Tibial artery (tissue), 4 donors: ENCODE measurements around the gene CROCC2.

Source experiments
- DNase-seq, 2 donors: peaks; one replicate each; pipeline ENCODE4 v3.0.0-alpha.2; 2019
- H3K27ac ChIP-seq, 2 donors: fragments of 200-600 bp; sonication (generic) in 1 of 2; 1 replicate in 1 of 2; 2 replicates in 1 of 2; pipeline ENCODE4 v1.5.1; 2018 to 2019; ENCODE audit warnings: mild to moderate bottlenecking in 1 of 2
- H3K27me3 ChIP-seq, 2 donors: fragments of 200-600 bp; sonication (generic) in 1 of 2; one replicate each; pipeline versions ENCODE4 v1.5.1 to v1.6.0; 2016 to 2019
- H3K36me3 ChIP-seq, 3 donors: fragments of 200-600 bp; sonication (generic) in 2 of 3; one replicate each; pipeline ENCODE4 v1.5.1; 2016 to 2019; ENCODE audit warnings: mild to moderate bottlenecking in 2 of 3
- H3K4me1 ChIP-seq, 4 donors: fragments of 200-600 bp; sonication (generic) in 2 of 4; 1 replicate in 3 of 4; 2 replicates in 1 of 4; pipeline ENCODE4 v1.5.1; 2016 to 2019
- H3K4me3 ChIP-seq, 2 donors: fragments of 200-600 bp; sonication (generic) in 1 of 2; 1 replicate in 1 of 2; 2 replicates in 1 of 2; pipeline ENCODE4 v1.5.1; 2018 to 2019; ENCODE audit warnings: mild to moderate bottlenecking in 2 of 2
- H3K9me3 ChIP-seq, 3 donors: fragments of 200-600 bp; sonication (generic) in 1 of 3; one replicate each; pipeline ENCODE4 v1.5.1; 2016 to 2019
- CTCF ChIP-seq, 2 experiments: fragments of 200-600 bp in 1 of 2; fragments of 450-650 bp in 1 of 2; IDR thresholded peaks; one replicate each; pipeline ENCODE4 v1.5.1; 2017 to 2019; ENCODE audit warnings: antibody characterized with exemption in 2 of 2, mild to moderate bottlenecking in 1 of 2, moderate library complexity in 1 of 2
- intact Hi-C: fragments of 100-400 bp; cut with DNase I; formaldehyde crosslinking; loops from one replicate; pipeline ENCODE4 v1.15.0; 2023; ENCODE audit warnings: low total_unique reads

CROCC2 gene

DNA sequence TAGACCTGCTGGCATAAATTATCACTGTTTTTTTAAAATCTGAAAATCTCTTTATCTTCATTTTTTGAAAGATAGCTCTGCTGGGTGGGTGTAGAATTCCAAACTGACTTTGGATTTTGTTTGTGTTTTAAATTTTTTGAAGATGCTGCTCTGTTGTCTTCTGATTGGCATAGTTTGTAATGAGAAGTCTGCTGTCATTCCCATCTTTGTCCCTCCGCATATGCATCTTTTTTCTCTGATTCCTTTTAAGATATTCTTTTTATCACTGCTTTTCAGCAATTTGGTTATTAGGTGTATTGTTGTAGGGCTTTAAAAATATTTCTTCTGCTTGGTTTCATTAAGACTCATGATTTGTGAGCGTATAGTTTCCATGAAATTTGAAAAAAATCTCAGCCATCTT is 99.4 kb downstream of the CROCC2 start:
- Histone ChIP-seq H3K36me3 (peaks cover 16 to 31% (median 17%) of the 10 kb centered on the region in 3 donors), H3K27me3 (no peaks in the 10 kb centered on the region), H3K4me1 (peaks cover 0 to 29% (median 12%) of the 10 kb centered on the region in 4 donors), H3K27ac (no peak overlapping the region), H3K9me3 (peaks cover 0 to 24% (median 17%) of the 10 kb centered on the region in 3 donors), H3K4me3 (no peak overlapping the region)
- TF ChIP-seq CTCF (IDR thresholded peaks at IDR 0.05), result no peak
- intact Hi-C loops, result no loop called here
- DNase-seq, result no peak

DNA sequence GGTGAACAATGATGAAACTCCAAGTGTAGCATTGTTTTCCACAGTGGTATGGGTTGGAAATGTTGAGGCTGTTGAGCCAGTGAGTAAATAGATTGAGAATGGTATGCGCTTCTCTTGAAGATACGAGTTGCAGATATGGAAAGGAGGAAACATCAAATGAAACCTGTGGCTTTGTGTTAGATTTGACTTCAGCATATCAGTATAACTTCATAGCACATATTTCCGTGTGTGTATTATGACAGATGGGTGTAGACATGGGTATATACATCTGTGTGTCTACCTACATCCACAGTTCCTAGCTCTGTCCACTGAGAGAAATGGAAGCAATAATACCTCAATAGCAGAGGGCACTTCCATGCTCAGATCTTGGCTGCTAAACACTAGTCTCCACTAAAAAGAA is 100.3 kb downstream of the CROCC2 start:
- Histone ChIP-seq H3K4me1 (peaks cover 0 to 25% (median 14%) of the 10 kb centered on the region in 4 donors), H3K27me3 (no peaks in the 10 kb centered on the region), H3K4me3 (no peak overlapping the region), H3K27ac (no peak overlapping the region), H3K9me3 (peaks cover 0 to 24% (median 17%) of the 10 kb centered on the region in 3 donors), H3K36me3 (peaks cover 16 to 25% (median 17%) of the 10 kb centered on the region in 3 donors)
- TF ChIP-seq CTCF (IDR thresholded peaks at IDR 0.05), result no peak
- no peak for DNase-seq
- intact Hi-C loops, result no loop called here

DNA sequence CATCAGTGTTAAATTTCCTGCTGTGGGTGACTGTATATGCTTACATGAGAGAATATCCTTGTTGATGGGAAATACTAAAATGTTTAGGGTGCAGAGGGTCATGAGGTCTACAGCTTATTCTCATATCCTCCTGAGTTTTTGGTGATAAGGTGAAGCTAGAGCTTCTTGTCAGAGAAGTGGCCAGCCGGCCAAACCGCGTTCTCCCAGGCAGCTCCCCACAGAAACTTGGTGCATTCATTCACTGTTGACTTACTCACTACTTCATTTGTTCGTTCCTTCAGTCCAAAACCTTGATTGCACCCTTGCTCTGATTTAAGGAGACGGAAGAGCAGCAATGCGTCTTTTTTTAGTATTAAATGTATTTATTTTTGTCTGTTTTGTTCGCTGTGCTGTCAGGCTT is 101.0 kb downstream of the CROCC2 start:
- Histone ChIP-seq H3K9me3 (peaks cover 0 to 24% (median 17%) of the 10 kb centered on the region in 3 donors), H3K36me3 (peaks cover 16 to 18% (median 17%) of the 10 kb centered on the region in 3 donors), H3K4me1 (peaks cover 0 to 21% (median 14%) of the 10 kb centered on the region in 4 donors), H3K4me3 (no peak overlapping the region), H3K27ac (no peak overlapping the region), H3K27me3 (no peaks in the 10 kb centered on the region)
- DNase-seq, result no peak
- TF ChIP-seq CTCF (IDR thresholded peaks at IDR 0.05), result no peak
- intact Hi-C loops, result no loop called here

GRCh38 chr2:241007880-241008710 is 102.0 kb downstream of the CROCC2 start:
- TF ChIP-seq CTCF (IDR thresholded peaks at IDR 0.05), result no peak
- intact Hi-C loops, result no loop called here
- Histone ChIP-seq H3K9me3 (peaks cover 0 to 21% (median 17%) of the 10 kb centered on the region in 3 donors), H3K27ac (no peak overlapping the region), H3K4me3 (no peak overlapping the region), H3K36me3 (peaks cover 10 to 16% (median 10%) of the 10 kb centered on the region in 3 donors), H3K4me1 (peaks cover 0 to 21% (median 14%) of the 10 kb centered on the region in 4 donors), H3K27me3 (no peaks in the 10 kb centered on the region)
- DNase-seq, result no peak

DNA sequence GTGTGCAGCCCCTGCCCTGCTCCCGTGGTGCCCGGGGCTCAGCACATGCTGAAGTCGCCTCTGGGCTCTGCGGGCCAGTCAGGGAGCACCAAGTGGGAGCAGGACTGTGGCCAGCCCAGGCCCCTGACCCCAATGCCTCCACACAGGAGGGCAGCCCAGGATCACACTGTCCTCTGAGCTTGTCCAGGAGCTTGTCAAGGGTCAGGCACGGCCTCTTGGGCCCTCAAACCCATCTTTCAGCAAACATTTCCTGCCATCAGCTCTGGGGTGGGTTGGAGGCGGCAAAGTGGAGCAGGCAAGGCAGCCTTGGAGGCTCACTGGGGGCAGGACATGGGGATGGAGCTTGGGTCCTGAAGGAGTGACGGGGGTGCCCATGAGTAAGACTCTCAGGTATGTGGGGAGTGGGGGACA is 102.6 kb downstream of the CROCC2 start:
- H3K9me3 ChIP-seq, result peaks cover 0 to 14% (median 11%) of the 10 kb centered on the region in 3 donors
- H3K4me1 ChIP-seq, result peaks cover 0 to 21% (median 14%) of the 10 kb centered on the region in 4 donors
- H3K4me3 ChIP-seq, result no peak overlapping the region
- no peak for DNase-seq
- no peak for TF ChIP-seq CTCF (IDR thresholded peaks at IDR 0.05)
- no peaks in the 10 kb centered on the region for H3K27me3 ChIP-seq
- intact Hi-C loops, result no loop called here
- H3K27ac ChIP-seq, result no peak overlapping the region
- peaks cover 4 to 10% (median 4%) of the 10 kb centered on the region in 3 donors for H3K36me3 ChIP-seq
